CD4-positive, alpha-beta T cell treated with Interleukin-4 for 4 hours (primary cell): Measurements from ENCODE around the gene CMIP.

Experiments used
- DNase-seq: peaks from one replicate; pipeline ENCODE4 v3.0.0-alpha.2; 2020

CMIP gene

GRCh38 chr16:81496742-81497141 lies 52.1 kb downstream of the CMIP start:
- no peak for DNase-seq

- peak; percentile 17 for DNase-seq
Observed at GRCh38 chr16:81497690-81498089, 53.1 kb downstream of the CMIP start.

GRCh38 chr16:81498351-81498750 lies 53.7 kb downstream of the CMIP start:
- no peak for DNase-seq

GRCh38 chr16:81499576-81500380 lies 55.2 kb downstream of the CMIP start:
- DNase-seq: no peak

- DNase-seq: no peak
Observed at GRCh38 chr16:81500833-81501521, 56.4 kb downstream of the CMIP start.

GRCh38 chr16:81502396-81503070 lies 57.9 kb downstream of the CMIP start:
- DNase-seq: no peak

GRCh38 chr16:81505011-81505661 lies 60.5 kb downstream of the CMIP start:
- DNase-seq: no peak

GRCh38 chr16:81509404-81509803 lies 64.8 kb downstream of the CMIP start:
- DNase-seq: no peak

GRCh38 chr16:81510016-81510415 lies 65.4 kb downstream of the CMIP start:
- no peak for DNase-seq

GRCh38 chr16:81511371-81511770 lies 66.8 kb downstream of the CMIP start:
- no peak for DNase-seq

- DNase-seq: no peak
Observed at GRCh38 chr16:81513204-81514040, 68.8 kb downstream of the CMIP start.

- no peak for DNase-seq
Observed at GRCh38 chr16:81514041-81514559, 69.5 kb downstream of the CMIP start.

GRCh38 chr16:81514568-81515258 lies 70.1 kb downstream of the CMIP start:
- DNase-seq: no peak

GRCh38 chr16:81515281-81515680 lies 70.7 kb downstream of the CMIP start:
- DNase-seq: no peak

- DNase-seq: no peak
Observed at GRCh38 chr16:81515721-81516120, 71.1 kb downstream of the CMIP start.

- DNase-seq: no peak
Observed at GRCh38 chr16:81516478-81517149, 72.0 kb downstream of the CMIP start.

GRCh38 chr16:81517150-81517499 lies 72.5 kb downstream of the CMIP start:
- no peak for DNase-seq

GRCh38 chr16:81517629-81518438 lies 73.2 kb downstream of the CMIP start:
- no peak for DNase-seq

- DNase-seq: no peak
Observed at GRCh38 chr16:81518439-81518757, 73.8 kb downstream of the CMIP start.
